ENCODE results near the gene CPNE7.

The CPNE7 gene

GRCh38 chr16:89588413-89589109 lies 13.0 kb downstream of the CPNE7 start:
- Histone ChIP-seq H3K9me3 (ENCODE audit: insufficient read depth, low read depth, low read length) (peaks cover 3% of the 10 kb centered on the region; the same call in 1 of the 2 replicates), H3K27me3 (ENCODE audit: insufficient read depth, low read length) (no peaks in the 10 kb centered on the region), H3K4me3 (ENCODE audit: low read length) (no peak overlapping the region), H3K27ac (ENCODE audit: low read depth, low read length) (no peak overlapping the region), H3K36me3 (ENCODE audit: insufficient read depth, low read length) (peaks cover 9% of the 10 kb centered on the region; the same call in 1 of the 2 replicates), H3K9ac (ENCODE audit: low read depth, low read length) (no peak overlapping the region), H3K4me1 (ENCODE audit: insufficient read depth, low read length) (no peaks in the 10 kb centered on the region)
- 95% methylated on average over 26 of the region's 26 CpGs for WGBS

- 92% methylated on average over 21 of the region's 21 CpGs for WGBS
- Histone ChIP-seq H3K27me3 (ENCODE audit: insufficient read depth, low read length) (no peaks in the 10 kb centered on the region), H3K36me3 (ENCODE audit: insufficient read depth, low read length) (peaks cover 13% of the 10 kb centered on the region; the same call in 1 of the 2 replicates), H3K4me3 (ENCODE audit: low read length) (no peak overlapping the region), H3K4me1 (ENCODE audit: insufficient read depth, low read length) (no peaks in the 10 kb centered on the region), H3K9ac (ENCODE audit: low read depth, low read length) (no peak overlapping the region), H3K9me3 (ENCODE audit: insufficient read depth, low read depth, low read length) (peaks cover 3% of the 10 kb centered on the region; the same call in 1 of the 2 replicates), H3K27ac (ENCODE audit: low read depth, low read length) (no peak overlapping the region)
These were observed 13.8 kb downstream of the CPNE7 start for GRCh38 chr16:89589241-89589926.

GRCh38 chr16:89593841-89594240 lies 18.3 kb downstream of the CPNE7 start:
- H3K27me3 ChIP-seq (ENCODE audit: insufficient read depth, low read length), result no peaks in the 10 kb centered on the region
- no peak overlapping the region for H3K4me3 ChIP-seq (ENCODE audit: low read length)
- no peaks in the 10 kb centered on the region for H3K4me1 ChIP-seq (ENCODE audit: insufficient read depth, low read length)
- H3K9ac ChIP-seq (ENCODE audit: low read depth, low read length), result no peak overlapping the region
- H3K36me3 ChIP-seq (ENCODE audit: insufficient read depth, low read length), result peaks cover 9% of the 10 kb centered on the region; the same call in 1 of the 2 replicates
- H3K27ac ChIP-seq (ENCODE audit: low read depth, low read length), result no peak overlapping the region
- H3K9me3 ChIP-seq (ENCODE audit: insufficient read depth, low read depth, low read length), result no peaks in the 10 kb centered on the region
- 91% methylated on average over 15 of the region's 15 CpGs for WGBS

GRCh38 chr16:89595330-89596060 lies 19.9 kb downstream of the CPNE7 start:
- Histone ChIP-seq H3K4me1 (ENCODE audit: insufficient read depth, low read length) (no peaks in the 10 kb centered on the region), H3K36me3 (ENCODE audit: insufficient read depth, low read length) (peaks cover 4% of the 10 kb centered on the region; the same call in 1 of the 2 replicates), H3K27ac (ENCODE audit: low read depth, low read length) (no peak overlapping the region), H3K27me3 (ENCODE audit: insufficient read depth, low read length) (no peaks in the 10 kb centered on the region), H3K9ac (ENCODE audit: low read depth, low read length) (no peak overlapping the region), H3K9me3 (ENCODE audit: insufficient read depth, low read depth, low read length) (no peaks in the 10 kb centered on the region), H3K4me3 (ENCODE audit: low read length) (no peak overlapping the region)
- 95% methylated on average over 47 of the region's 47 CpGs for WGBS

GRCh38 chr16:89596061-89596689 lies 20.6 kb downstream of the CPNE7 start:
- no peaks in the 10 kb centered on the region for H3K4me1 ChIP-seq (ENCODE audit: insufficient read depth, low read length)
- no peaks in the 10 kb centered on the region for H3K27me3 ChIP-seq (ENCODE audit: insufficient read depth, low read length)
- H3K9me3 ChIP-seq (ENCODE audit: insufficient read depth, low read depth, low read length), result no peaks in the 10 kb centered on the region
- 90% methylated on average over 25 of the region's 25 CpGs for WGBS
- H3K27ac ChIP-seq (ENCODE audit: low read depth, low read length), result no peak overlapping the region
- H3K36me3 ChIP-seq (ENCODE audit: insufficient read depth, low read length), result peaks cover 4% of the 10 kb centered on the region; the same call in 1 of the 2 replicates
- H3K4me3 ChIP-seq (ENCODE audit: low read length), result no peak overlapping the region
- H3K9ac ChIP-seq (ENCODE audit: low read depth, low read length), result no peak overlapping the region

GRCh38 chr16:89596957-89597649 lies 21.5 kb downstream of the CPNE7 start:
- H3K27me3 ChIP-seq (ENCODE audit: insufficient read depth, low read length), result no peaks in the 10 kb centered on the region
- no peak overlapping the region for H3K9ac ChIP-seq (ENCODE audit: low read depth, low read length)
- H3K4me3 ChIP-seq (ENCODE audit: low read length), result no peak overlapping the region
- H3K36me3 ChIP-seq (ENCODE audit: insufficient read depth, low read length), result peaks cover 4% of the 10 kb centered on the region; the same call in 1 of the 2 replicates
- 95% methylated on average over 19 of the region's 19 CpGs for WGBS
- H3K9me3 ChIP-seq (ENCODE audit: insufficient read depth, low read depth, low read length), result no peaks in the 10 kb centered on the region
- peaks cover 2% of the 10 kb centered on the region; the same call in 1 of the 2 replicates for H3K4me1 ChIP-seq (ENCODE audit: insufficient read depth, low read length)
- no peak overlapping the region for H3K27ac ChIP-seq (ENCODE audit: low read depth, low read length)

- peaks cover 4% of the 10 kb centered on the region; the same call in 1 of the 2 replicates for H3K36me3 ChIP-seq (ENCODE audit: insufficient read depth, low read length)
- no peak overlapping the region for H3K9ac ChIP-seq (ENCODE audit: low read depth, low read length)
- no peak overlapping the region for H3K27ac ChIP-seq (ENCODE audit: low read depth, low read length)
- H3K4me1 ChIP-seq (ENCODE audit: insufficient read depth, low read length), result peaks cover 8% of the 10 kb centered on the region; the same call in 1 of the 2 replicates
- no peaks in the 10 kb centered on the region for H3K9me3 ChIP-seq (ENCODE audit: insufficient read depth, low read depth, low read length)
- 94% methylated on average over 5 of the region's 14 CpGs for WGBS
- H3K27me3 ChIP-seq (ENCODE audit: insufficient read depth, low read length), result no peaks in the 10 kb centered on the region
- no peak overlapping the region for H3K4me3 ChIP-seq (ENCODE audit: low read length)
These were observed 22.6 kb downstream of the CPNE7 start for GRCh38 chr16:89598199-89598598.

- H3K27me3 ChIP-seq (ENCODE audit: insufficient read depth, low read length), result no peaks in the 10 kb centered on the region
- H3K4me3 ChIP-seq (ENCODE audit: low read length), result no peak overlapping the region
- H3K4me1 ChIP-seq (ENCODE audit: insufficient read depth, low read length), result peaks cover 8% of the 10 kb centered on the region; the same call in 1 of the 2 replicates
- H3K9me3 ChIP-seq (ENCODE audit: insufficient read depth, low read depth, low read length), result no peaks in the 10 kb centered on the region
- H3K36me3 ChIP-seq (ENCODE audit: insufficient read depth, low read length), result no peaks in the 10 kb centered on the region
- no peak overlapping the region for H3K9ac ChIP-seq (ENCODE audit: low read depth, low read length)
- 29% methylated on average over 8 of the region's 8 CpGs for WGBS
- H3K27ac ChIP-seq (ENCODE audit: low read depth, low read length), result no peak overlapping the region
These were observed 23.9 kb downstream of the CPNE7 start for GRCh38 chr16:89599451-89599858.

- no peak overlapping the region for H3K27ac ChIP-seq (ENCODE audit: low read depth, low read length)
These were observed 24.3 kb downstream of the CPNE7 start for GRCh38 chr16:89599902-89600301.

GRCh38 chr16:89600427-89600826 lies 24.9 kb downstream of the CPNE7 start:
- no peaks in the 10 kb centered on the region for H3K36me3 ChIP-seq (ENCODE audit: insufficient read depth, low read length)
- no peak overlapping the region for H3K4me3 ChIP-seq (ENCODE audit: low read length)
- peaks cover 8% of the 10 kb centered on the region; the same call in 1 of the 2 replicates for H3K4me1 ChIP-seq (ENCODE audit: insufficient read depth, low read length)
- H3K9me3 ChIP-seq (ENCODE audit: insufficient read depth, low read depth, low read length), result no peaks in the 10 kb centered on the region
- H3K27ac ChIP-seq (ENCODE audit: low read depth, low read length), result no peak overlapping the region
- no peaks in the 10 kb centered on the region for H3K27me3 ChIP-seq (ENCODE audit: insufficient read depth, low read length)
- 90% methylated on average over 12 of the region's 12 CpGs for WGBS
- no peak overlapping the region for H3K9ac ChIP-seq (ENCODE audit: low read depth, low read length)

More at GRCh38 chr16:89599902-89600301, 24.3 kb downstream of the CPNE7 start:
- Histone ChIP-seq H3K36me3 (ENCODE audit: insufficient read depth, low read length) (no peaks in the 10 kb centered on the region), H3K27me3 (ENCODE audit: insufficient read depth, low read length) (no peaks in the 10 kb centered on the region), H3K4me1 (ENCODE audit: insufficient read depth, low read length) (peaks cover 8% of the 10 kb centered on the region; the same call in 1 of the 2 replicates), H3K9me3 (ENCODE audit: insufficient read depth, low read depth, low read length) (no peaks in the 10 kb centered on the region), H3K4me3 (ENCODE audit: low read length) (no peak overlapping the region), H3K9ac (ENCODE audit: low read depth, low read length) (no peak overlapping the region)
- 90% methylated on average over 10 of the region's 10 CpGs for WGBS

All from HUES64 (cell line).